Measurements from ENCODE around the gene IFI44L.

DNA sequence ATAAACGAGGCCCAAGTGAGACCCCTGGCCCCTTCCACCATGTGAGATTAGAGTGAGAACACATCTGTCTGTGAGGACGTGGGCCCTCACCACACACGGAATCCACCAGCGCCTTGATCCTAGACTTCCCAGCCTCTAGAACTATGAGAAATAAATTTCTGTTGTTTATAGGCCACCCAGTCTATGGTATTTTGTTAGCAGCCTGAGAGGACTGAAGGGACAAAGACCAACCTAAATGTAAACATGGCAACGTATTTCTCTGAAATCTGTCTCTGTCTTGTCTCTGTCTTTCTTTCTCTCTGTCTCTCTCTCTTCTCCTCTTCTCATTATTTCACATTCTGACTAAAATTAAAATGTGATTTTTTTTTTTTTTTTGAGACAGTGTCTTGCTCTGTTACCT lies 15.6 kb upstream of the IFI44L start:
- TF ChIP-seq, protein P1, sequence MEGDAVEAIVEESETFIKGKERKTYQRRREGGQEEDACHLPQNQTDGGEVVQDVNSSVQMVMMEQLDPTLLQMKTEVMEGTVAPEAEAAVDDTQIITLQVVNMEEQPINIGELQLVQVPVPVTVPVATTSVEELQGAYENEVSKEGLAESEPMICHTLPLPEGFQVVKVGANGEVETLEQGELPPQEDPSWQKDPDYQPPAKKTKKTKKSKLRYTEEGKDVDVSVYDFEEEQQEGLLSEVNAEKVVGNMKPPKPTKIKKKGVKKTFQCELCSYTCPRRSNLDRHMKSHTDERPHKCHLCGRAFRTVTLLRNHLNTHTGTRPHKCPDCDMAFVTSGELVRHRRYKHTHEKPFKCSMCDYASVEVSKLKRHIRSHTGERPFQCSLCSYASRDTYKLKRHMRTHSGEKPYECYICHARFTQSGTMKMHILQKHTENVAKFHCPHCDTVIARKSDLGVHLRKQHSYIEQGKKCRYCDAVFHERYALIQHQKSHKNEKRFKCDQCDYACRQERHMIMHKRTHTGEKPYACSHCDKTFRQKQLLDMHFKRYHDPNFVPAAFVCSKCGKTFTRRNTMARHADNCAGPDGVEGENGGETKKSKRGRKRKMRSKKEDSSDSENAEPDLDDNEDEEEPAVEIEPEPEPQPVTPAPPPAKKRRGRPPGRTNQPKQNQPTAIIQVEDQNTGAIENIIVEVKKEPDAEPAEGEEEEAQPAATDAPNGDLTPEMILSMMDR (IDR thresholded peaks at IDR 0.05), result no peak
- TF ChIP-seq POLR2A (IDR thresholded peaks at IDR 0.05), result no peak
